NCI-H526 (cell line): Measurements from ENCODE around the gene TTLL9.
A peak's percentile ranks its signal among the peaks of the same experiment; 100 is the strongest.

ENCODE experiments used
- DNase-seq, 2 experiments: peaks; one replicate each; lab custom pipeline; 2025; lab: John Stamatoyannopoulos, UW

TTLL9 gene

DNA sequence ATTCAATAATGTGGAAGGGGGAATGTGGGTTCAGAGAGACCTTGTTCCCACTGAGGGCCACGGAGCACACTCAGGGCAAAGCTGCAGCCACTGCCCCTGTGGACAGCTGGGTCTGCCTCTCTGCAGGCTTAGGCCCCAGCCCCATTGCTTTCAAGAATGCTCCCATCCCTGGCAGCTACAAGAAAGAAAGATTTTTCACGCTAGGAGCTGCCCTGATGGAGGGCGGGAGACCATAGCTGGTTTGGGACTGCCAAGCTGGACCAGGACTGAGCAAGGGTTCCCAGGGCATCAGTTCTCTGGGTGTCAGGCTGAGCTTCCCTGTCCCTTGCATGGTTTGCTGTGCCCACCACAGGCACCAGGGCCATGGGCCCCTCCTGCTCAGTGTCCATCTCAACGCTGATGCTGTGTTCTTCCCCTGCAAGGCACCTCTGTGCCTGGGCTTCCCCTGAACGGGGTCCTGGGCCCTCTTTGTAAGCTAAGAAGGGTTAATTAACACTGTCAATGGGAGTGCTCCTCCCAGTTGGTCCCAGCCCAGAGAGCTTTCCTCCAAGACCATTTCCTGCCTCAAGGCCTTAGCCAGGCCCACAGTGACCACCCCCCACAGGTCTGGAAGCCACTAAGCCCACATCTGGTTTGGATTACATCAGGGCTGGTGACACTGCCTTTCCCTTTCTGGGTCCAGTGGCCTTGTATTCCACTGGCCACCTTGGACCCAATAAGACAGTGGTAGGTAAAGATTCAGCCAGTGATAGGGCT is 33.4 kb upstream of the TTLL9 start:
- no peak for DNase-seq

DNA sequence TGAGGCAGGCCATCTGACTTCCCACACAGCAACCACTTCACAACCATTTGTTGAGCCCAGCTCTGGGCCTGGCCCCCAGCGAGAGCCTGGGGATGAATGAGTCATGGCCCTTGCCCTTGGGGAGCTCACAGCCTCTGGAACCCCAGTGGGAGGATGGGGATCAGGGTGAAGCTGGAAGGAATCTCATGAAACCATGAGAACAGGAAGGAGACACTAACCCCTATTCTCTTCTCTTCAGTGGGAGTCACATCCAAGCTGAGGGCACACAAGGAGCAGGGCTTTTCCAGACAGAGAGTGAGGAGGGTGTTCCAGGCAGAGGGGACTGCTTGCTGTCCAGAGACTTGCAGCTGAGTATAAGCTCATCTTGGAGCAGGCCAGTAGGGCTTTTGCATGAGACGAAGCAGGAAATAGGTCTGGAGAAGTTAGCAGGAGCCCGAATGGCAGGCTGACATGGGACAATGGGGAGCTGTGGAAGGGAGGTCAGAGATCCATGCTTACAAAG is 32.5 kb upstream of the TTLL9 start:
- DNase-seq, result no peak

- no peak for DNase-seq
These were observed 31.7 kb upstream of the TTLL9 start for GRCh38 chr20:31838646-31839292.

GRCh38 chr20:31839782-31840487 is 30.5 kb upstream of the TTLL9 start:
- no peak for DNase-seq

DNA sequence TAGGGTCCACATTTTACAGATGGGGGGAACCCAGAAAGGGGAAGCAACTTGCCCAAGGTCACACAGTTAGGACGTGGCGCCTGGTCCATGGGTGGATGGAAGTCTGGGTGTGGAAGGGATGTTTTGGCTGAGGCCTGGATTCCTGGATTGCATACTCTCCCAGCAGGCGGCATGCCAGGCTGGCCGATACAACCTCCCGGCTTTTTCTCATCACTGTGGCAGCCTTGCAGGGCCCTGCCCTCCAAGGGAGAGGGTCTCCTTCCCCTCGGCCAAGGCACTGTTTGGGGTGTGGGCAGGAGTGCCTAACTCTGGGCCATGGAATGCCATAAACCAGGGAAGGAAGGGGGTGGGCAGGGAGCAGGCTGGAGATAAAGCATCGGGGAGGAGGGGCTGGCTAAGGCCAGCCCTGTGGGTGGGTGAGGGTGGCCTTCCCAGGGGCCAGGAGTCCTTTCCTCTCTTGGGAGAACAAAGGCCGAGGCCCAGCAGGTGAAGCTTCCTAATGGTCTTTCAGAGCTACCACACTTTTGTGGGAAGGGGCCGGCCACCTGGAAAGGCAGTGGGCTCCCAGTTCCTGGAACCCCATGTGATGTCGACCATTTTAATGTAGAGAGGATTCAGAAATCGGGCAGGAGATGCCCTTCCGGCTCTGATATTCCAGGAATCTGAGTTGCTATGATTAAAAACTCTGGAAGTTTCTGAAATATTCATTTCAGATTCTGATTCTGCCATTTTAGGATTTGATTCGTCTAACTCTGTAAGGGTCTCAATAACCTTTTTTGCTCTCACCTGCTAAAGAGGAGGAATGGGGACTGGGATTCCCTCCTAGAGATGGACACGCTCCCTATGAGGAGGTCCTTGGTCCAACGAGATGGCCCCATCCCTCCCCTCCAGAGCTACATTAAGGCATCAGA is 29.3 kb upstream of the TTLL9 start:
- no peak for DNase-seq

DNA sequence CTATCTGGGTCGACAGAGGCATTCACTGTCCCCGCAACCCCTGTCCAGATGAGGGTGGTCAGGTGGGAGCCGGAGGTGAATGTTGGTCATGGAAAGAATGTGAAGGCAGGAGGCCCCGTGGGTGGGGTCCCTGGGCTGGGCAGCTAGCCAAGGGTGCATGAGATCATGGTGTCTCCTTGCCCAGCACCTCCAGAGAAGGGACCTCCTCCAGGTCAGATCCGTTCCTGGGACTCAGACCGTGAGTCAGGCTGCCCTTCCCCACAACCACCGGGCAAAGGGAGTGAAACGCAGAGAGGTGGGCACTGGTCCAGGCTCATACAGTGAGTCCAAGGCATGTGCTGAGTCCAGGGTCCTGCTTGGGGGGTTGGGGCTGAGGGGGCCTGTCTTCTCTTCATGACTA is 28.5 kb upstream of the TTLL9 start:
- DNase-seq, result no peak

GRCh38 chr20:31842471-31843157 is 27.8 kb upstream of the TTLL9 start:
- DNase-seq, result peak in 1 of 2 experiments; percentile 25

DNA sequence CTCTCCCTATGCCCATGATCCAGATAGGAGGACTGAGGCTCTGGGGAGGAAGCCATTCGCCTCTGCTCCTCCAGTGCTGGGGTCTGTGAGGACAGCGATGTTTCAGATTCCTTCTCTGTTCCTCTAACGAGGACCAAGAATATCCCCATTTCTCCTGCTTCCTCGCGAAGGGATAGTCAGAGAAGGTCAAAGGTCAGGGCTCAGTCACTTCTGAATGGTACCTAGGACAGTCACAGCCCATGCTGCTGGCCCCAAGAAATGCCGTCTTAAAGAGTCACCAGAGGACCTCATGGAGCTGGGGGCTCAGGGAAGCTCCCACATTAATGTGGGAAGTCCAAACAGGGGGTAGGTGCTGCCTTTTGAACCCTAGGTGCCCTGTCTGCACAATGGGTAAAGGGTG is 27.1 kb upstream of the TTLL9 start:
- DNase-seq, result no peak

- DNase-seq, result no peak
These were observed 26.6 kb upstream of the TTLL9 start for GRCh38 chr20:31843881-31844280.

GRCh38 chr20:31844737-31845299 is 25.6 kb upstream of the TTLL9 start:
- no peak for DNase-seq

DNA sequence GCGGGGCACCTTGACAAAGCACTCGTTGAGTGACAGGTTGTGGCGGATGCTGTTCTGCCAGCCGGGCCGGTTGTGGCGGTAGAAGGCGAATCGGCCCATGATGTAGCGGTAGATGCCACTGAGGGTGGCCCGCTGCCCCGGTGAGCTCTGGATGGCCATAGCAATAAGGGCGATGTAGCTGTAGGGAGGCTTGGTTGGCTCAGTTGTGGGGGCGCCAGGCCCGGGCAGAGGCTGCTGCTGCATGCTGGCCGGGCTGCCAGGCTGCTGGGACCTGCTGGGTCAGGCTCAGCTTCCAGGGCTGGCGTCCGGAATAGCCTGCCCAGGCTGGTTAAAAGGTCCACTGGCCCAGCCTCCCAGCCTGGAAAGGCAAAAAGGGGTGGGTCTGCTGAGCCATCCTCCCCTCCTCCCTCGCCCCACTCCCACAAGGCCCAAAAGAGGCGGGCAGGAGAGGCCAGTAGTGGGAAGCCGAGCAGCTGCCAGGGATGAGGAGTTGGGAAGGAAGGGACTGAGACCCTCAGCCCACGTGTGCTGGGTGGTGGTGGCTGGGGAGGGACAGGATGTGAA is 25.1 kb upstream of the TTLL9 start, which contains the start of gene FOXS1:
TSS of gene FOXS1 (minus strand) at position 305 of the 564 bp plus-strand sequence. CDS start at position 243, 62 bp downstream.
- DNase-seq, result no peak

DNA sequence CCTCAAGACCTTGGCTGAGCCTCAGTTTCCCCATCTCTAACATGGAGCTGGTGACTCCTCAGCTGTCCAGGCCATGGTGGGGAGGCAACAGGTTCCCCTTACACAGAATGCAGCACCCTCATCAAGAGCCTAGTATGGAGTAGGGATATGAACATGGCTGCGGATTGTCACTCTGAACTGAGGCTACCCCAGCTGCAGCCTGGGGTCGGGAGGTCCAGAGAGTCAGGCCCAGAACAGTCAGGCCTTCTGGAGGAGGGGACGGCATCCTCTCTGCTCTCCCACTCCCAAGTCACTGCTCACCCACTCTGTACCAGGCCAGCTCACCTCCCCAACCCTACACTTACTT is 23.7 kb upstream of the TTLL9 start:
- DNase-seq, result no peak

DNA sequence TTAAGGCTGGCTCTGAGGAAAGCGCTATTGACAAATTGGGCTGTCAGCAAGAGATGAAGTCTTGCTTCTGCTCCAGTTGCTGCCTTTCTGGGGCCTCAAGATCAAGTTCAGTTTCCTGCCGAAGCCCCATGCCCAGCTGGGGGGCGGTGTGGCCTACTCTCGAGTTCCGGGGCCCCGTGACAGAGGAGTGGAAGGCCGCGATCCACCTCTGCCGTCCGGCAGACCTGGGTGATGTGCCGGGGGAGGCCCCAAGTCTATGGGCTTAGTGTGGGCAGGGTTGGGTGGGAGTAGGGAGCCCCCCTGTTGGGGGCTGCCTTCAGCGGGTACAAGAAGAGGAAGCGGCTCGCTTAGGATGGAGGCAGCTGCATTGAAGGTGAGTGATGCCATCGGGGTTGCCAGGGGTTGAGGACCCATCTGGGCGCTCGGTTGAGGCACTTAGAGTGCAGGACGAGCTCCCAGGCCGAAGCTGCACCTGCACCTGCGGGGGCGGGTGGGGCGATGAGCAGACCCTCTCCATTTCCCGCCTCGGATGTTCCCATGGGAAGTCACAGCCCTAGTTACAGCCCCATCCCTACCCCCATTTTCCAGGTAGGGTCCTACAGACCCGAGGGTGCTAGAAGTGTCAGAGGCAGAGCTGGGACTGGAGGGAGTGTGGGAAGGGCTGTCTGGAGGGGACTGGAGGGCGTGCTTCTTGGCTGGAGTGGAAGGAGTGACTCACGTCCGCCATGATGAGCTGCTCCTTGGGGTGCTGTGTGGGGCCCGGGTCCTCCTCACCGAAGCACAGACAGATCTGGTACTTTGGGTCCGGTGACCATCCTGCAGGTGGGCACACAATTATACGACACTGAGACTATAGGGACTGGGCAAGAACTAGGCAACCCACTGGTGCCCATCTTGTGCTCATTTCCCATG is 22.1 kb upstream of the TTLL9 start:
- DNase-seq, result no peak

GRCh38 chr20:31849306-31849930 is 21.0 kb upstream of the TTLL9 start:
- DNase-seq, result peak; percentile 58 to 92

- no peak for DNase-seq
These were observed 19.0 kb upstream of the TTLL9 start for GRCh38 chr20:31851240-31851955.

GRCh38 chr20:31853481-31853880 is 17.0 kb upstream of the TTLL9 start:
- DNase-seq, result no peak

DNA sequence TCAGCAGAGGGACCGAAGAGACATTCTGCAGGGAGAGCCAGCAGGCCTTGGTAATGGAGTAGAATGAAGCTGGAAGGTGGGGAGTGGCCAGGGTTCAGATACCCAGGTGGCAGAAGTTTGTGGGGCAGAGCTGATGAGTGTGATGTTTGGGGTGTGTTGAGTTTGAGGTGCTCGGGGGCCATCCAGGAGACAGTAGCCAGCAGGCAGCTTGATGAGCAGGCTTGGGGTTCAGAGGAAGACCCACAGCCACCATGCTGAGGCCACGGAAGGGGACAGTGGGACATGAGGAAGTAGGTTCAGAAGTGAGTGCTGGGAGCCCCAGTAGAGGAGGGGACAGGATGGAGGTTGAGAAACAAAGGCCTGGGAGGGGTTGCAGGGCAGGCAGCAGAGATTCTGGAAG is 13.9 kb upstream of the TTLL9 start:
- no peak for DNase-seq
